GM21576 (cell line): ENCODE measurements around the gene KCNG2.

Source experiments
- ATAC-seq: cut with Tn5 transposase; IDR thresholded peaks from one replicate; pipeline ENCODE4 v1.9.1; 2021; ENCODE audit warnings: mild to moderate bottlenecking, moderate library complexity; ENCODE audit not compliant: unreplicated experiment

Gene KCNG2

DNA sequence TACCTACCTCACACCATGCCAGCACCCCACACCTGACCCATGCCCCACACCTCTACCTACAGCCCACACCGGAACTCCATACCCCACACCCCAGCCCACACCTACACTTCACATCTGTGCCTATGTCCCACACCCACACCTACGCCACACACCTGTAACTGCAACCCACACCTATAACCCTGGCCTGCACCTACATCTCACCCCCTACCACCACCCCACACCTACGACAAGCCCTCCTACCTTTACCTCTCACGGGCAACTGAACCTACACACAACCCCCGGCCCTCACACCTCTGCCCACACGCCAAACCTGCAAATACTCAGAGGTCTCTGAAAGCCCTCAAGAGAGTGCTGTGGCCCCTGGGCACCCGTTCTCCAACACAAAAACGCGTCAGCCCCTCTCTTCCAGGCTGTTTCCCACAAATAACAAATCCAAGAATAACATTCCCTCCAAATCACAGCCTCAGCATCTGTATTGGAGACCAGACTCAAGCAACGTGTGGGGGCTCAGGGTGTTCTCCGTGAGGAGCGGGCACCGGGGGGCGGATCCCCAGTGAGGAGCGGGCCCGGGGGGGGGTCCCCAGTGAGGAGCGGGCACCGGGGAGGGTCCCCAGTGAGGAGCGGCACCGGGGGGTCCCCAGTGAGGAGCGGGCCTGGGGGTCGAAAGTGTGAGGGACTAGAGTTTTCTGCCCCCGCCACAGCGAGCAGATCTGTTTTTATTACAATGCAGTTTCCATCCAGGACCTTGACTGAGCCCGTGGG lies 120.3 kb downstream of the KCNG2 start:
- ATAC-seq, result no peak

DNA sequence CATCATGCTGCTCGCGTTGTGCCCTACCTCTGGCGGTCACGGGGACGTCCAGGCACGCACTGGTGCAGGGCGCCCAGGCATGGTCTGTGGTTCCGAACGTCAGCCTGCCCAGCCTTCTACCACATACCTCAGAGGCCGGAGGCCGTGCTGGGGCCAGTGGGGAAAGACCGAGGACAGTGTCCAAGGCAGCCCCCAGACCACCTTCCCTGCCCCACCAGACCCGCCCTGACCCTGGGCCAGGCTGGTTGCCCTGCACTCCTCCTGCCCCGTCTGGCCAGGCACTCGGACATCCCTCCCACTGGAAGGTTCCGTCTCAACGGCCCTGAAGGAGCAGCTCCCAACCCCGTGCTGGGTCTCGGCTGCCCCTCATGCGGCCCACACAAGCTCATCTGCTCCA lies 120.9 kb downstream of the KCNG2 start:
- no peak for ATAC-seq

DNA sequence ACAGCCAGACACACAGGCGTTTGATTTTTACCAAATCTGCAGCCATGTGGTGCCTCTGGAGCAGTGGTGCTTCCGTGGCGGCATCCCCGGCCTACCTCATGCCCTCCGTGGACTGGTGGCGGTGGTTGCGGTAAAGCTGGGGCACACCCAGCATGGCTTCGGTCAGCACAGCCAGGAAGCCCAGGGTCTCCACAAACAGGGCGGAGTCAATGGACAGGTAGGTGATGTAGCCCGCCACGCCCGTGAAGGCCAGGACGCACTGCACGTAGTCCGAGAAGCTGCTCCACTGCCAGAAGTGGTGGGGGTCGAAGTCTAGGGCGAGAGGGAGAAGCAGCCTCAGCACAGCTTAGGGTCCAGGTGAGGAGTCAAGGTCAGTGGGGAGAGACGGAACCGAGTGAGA lies 121.4 kb downstream of the KCNG2 start:
- no peak for ATAC-seq

DNA sequence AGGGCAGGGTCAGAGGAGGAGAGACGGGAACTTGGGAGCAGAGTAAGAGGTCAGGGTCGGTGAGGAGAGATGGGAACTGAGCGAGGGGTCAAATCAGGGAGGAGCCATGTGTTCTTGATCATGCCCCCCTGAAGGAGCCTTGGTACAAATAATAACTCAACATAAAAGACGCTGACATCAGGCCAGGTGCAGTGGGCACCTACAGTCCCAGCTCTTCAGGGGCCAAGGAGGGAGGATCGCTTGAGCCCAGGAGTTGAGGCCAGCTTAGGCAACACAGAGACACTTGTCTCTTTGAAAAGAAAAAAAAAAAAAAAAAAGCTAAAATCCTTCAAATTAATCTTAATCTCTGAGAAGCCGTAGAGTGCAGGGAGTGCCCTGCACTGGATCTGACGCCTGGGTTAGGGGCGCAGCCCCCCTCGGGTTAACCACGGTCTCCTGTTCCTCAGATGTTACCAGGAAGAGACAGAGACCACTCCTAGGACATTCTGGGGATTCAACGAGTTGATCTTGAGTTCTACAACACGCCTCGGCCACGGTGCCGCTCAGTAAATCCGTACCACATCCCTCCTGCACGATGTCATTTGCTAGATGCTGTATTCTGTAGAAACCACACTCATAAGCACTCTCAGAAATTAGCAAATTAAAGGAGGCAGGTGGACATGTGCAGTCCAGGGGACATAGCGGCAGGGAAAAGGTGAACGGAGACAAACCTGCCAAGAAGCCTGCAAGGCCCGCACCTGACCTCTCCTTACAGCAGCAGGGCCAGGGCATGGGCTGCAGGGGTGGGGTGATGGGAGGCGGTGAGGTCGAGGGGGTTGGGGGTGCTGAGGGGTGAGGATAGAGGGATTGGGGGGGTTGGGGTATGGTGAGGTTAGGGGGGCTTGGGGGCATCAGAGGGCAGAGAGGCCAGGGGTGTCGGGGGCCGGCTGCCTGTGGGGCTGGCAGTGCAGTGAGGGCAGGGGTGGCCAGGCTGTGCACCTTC lies 124.5 kb downstream of the KCNG2 start:
- no peak for ATAC-seq

DNA sequence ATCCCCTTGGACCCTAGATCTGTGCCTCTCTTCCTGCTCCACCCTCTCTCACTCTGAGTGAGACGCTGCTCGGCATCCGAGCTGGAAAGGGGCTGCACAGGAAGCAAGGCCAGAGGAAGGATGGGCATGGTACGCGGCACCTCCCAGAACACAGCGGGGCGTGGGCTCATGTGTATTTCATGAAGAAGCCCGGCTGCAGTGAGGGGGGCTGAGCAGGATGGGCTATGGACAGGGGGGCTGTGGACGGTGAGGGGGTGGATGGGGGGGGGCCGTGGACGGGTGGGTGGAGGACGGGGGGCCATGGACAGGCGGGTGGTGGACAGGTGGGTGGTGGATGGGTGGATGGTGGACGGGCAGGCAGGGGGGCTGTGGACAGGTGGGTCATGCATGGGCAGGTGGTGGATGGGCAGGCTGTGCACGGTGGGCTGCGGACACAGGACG lies 125.3 kb downstream of the KCNG2 start:
- no peak for ATAC-seq

DNA sequence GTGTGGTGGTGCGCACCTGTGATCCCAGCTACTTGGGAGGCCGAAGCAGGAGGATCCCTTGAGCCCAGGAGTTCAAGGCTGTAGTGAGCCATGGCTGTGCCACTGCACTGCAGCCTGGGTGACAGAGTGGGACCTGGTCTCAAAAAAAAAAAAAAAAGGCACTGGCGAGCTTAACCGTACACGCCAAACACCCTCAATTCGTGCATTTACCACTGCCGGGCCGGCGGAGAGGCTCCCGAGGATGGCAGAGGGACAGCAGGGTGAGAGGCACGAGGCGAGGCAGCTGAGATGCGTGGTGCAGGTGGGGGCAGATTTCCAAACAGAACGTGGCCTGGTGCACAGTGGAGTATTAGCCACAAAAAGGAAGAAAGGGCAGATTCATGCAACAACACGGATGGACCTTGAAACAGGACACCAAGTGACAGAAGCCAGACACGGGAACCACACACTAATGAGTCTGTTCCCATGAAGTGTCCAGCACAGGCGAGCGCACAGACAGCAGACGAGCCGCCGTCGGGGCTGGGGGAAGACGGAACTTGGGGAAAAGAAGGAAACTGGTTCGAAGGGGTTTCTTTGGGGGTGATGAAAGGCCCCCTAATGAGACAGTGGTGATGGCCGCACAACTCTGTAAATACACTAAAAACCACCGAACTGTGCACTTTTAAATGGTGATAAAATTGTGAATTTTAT lies 126.3 kb downstream of the KCNG2 start:
- no peak for ATAC-seq

DNA sequence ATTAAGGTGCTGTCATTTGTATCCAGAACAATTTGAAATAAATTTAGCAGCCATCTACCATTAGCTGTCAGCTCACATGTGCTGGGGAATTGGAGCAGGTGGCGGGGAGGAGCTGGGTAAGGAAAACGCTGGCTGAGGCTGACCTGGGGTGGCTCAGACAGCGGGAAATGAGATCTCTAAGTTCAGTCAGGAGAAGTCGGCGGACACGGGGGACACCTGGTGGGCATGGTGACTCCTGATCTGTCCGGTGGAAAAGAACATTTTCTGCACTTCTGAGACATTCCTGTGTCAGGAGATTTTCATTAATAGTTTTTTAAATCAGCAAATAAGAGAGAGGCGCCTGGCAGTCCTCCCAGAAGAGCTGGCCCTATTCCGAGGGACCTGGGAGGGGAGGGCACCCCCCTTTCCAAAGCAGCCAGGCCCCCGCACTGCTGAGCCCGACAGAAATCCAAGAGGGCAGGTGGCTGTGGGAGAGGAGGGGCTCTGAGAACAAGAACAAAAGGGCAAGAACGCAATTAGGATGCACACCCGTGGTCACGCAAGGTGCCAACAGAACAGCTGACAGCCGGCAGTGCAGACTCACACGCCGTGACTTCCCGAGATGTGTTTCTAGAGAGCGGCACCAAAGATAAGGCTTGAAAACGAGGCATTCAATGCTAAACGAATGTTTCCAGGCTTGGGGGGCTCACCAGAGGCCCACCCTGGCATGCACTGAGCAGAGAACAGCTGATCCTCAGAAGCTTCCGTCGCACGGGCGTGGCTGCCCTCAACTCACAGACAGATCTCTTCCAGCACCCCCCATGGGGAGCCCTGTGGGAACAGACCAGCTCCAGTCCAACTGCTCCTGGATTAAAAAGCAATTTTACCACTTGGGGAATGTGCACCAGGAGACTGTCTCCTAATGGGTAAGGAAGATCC lies 127.3 kb downstream of the KCNG2 start:
- no peak for ATAC-seq

DNA sequence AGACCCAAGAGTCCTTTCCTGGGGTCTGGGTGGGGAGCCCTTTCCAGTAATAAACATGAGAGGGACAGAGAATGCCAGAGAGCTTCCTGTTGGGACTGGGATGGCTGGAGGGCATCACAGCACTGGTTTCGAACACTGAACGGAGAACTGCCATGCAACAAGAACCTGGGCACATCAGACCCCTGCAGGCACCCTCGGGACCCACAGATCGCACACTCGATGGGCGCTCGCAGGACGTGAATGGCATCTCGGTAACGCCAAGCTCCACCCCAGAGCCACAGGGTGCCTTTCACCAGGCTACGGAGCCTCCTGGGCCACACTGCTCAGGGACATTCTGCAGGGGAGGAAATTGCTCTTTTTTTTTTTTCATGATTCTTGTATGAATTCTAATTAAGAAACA lies 128.6 kb downstream of the KCNG2 start:
- no peak for ATAC-seq

DNA sequence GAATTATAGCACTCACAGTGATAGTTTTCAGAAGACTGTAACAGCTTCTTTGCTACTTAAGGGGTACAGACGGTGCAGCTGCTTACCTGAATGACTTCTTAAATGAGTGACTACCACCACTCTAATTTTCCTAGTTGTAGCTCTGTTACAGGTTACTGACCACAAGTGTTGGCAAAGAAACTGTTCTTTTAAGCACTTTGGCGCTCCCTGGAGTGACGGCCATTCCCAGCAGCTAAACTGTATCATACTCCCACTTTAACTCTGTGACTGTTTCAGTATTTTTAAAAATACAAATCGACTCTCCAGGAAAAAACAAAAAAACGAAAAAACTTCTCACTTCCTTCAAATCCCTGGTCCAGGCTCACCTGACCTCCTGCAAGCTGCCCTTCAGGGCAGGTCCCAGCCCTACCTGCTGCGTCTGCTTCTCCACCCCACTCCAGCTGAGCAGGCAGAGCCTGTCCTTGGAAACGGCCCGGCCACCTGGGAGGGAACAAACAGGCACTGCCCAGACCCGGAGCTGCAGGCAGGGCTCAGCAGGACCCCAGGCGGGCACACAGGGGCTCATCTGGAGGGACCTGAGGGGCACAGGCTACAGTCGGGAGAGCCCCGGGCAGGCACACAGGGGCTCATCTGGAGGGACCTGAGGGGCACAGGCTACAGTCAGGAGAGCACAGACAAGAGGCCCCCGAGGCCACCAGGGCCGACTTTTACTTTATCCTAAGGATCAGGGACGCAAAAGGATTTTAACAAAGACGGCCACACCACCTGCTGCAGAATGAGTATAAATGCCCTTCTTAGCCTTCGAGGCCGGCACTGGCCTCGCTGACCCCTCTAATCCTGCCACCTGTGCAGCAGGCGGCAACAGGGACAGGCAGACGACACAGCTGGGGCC lies 129.2 kb downstream of the KCNG2 start:
- ATAC-seq, result no peak

DNA sequence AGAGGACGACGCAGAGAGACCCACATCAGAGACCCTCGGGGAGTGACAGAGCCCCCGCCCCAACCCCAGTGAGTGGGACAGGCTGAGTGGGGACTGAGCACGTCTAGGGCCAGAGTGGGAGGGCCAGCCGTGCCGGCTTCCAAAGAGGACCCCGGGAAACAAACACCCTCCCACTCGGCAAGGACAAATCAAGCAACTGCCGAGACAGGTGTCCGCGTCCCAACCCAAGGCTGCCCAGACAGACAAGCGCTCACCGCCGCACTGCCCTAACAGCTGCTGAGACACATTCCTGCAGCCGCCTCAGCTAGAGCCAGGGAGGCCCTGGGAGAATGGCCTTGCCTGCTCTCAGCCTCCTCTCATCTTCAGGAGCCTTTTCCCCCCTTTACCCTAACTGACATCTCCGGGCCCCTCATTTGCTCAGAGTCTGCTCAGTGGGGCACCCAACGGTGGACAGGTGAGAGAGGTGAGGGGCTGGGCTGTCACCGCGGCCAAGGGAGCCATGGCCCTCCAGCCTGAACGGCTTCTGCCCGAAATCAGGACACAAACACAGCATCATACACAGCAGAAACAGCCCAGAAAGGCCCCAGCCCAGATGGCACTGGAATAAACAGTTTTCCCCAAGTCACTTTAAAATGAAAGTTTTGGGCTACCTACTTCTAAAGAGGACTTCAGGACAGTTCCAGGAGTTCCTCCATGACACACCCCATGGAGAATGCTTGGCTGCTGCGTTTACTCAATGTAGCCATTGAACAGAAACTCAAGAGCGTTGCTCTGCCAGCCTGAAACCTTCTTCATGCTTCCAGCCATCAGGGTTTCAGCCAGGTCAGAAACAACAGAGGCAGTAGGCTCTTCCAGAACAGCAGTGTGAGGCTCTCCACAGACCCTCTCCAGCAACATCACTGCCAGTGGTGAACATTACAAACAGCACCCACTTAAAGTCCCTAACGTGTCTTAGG lies 130.1 kb downstream of the KCNG2 start:
- no peak for ATAC-seq

DNA sequence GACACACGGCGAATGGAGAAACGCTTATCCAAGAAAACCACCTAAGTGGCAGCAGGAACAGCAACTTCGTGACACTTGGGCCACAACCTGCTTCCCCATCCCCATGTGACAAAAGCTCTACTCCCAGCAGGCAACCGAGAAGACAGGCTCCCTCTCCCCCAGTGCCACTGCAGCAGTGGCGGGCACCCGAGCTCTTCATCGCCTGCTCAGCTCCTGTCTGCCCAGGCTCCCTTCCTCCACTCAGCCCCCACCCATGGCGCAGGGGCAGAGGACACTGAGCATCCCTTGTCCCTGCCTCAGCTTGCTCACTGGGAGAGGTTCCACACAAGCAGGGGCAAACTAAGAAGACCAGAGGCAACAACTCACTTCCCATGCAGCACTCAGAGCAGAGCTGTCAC lies 130.8 kb downstream of the KCNG2 start:
- ATAC-seq, result no peak

DNA sequence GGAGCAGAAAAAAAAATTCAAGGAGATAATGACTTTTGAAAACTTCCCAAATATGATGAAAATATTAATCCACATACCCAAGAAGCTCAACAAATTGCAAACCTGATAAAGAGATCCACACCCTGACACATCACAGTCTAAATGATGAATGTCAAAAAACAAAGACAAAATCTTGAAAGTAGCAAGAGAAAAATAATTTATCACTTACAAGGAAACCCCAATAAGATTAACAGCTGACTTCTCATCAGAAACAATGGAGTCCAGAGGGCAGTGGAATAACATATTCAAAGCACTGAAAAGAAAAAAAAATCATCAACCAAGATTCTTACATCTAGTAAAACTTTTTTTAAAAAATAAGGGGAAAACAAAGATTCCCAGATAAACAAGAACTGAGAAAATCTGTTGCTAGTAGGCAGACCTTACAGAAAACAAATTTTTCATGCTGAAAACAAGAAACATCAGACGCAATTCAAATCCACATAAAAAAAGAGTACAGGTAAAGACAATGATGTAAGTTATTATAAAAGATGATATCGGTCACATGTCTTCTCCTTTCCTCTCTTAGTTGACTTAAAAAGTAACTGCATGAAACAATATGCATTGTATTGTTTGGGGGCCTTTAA lies 132.4 kb downstream of the KCNG2 start:
- ATAC-seq, result no peak

DNA sequence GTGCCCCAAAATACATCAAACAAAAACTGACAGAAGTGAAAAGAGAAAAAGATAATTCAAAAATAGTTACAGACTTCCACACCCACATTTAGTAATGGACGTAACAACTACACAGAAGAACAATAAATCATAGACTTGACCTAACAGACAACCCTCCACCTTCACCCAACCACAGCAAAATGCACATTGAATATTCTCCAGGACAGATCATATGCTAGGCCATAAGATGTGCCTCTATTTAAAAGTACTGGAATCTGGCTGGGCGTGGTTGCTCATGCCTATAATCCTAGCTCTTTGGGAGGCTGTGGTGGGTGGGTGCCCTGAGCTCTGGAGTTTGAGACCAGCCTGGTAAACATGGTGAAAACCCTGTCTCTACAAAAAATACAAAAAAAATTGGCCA lies 133.7 kb downstream of the KCNG2 start:
- no peak for ATAC-seq

DNA sequence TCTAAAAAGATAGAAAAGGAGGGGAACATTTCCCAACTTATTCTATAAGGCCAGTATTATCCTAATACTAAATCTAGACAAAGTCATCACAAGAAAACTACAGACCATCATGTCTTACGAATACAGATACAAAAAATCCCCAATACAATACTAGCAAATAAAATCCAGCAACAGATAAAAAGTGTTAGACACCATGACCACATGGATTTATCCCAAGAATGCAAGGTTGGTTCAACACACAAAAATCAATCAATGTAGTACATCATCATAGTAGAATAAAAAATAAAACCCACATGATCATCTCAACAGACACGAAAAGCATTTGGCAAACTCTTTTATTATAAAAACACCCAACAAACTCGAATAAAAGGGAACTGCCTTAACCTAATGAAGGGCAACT lies 135.2 kb downstream of the KCNG2 start:
- no peak for ATAC-seq

DNA sequence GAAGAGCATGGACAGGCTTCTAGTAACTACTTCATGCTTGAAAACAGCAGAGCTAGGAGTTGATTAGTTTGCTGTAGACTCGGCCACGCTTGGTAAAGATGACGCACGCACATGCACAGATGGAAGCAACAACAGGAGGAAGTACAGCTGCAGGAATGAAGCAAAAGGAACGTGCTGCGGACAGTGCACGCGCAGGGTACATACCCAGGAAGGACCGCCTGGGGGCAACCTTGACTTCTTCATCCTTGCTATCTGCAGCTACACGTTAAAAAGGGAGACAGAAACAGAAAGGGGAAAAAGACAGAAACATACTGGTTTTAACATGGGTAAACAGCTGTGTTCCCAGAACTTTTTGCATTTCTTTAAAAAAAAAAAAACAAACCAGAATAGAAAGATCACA lies 136.0 kb downstream of the KCNG2 start:
- no peak for ATAC-seq

DNA sequence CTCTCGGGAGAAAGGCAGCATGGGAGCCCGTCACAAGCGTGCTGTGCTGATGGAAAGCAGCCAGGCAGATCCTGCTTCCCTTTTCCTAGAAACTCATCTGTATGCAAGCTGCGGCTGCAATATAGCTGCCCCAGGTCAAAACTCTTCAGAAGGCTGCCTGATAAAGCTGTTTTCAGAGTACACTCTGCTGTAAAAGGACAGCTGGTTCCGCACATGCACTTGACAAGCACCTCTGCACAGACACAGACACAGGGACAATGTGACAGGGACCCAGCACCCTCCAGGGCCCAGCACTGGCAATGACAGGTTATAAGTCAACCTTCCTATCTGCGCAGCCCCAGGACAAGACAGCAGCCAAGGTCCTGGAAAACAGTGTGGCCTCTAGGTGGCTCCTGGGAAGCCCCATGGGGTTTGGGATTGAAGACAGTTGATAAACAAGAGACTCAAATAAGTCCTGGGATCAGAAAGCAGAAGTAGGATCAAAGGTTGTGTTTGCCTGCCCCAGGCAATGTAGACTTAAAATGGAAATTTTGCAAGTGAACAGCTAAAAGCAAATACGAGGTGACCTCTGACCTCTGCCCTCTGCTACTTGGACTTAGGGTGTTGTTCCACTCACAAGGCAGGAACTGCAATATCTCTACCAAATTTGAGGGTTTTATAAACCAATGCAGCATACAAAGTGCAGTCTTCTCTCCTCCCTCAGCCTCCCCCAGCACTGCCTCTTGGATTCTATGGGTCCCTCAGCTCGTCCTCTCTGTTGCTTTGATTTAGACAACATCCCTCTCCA lies 136.8 kb downstream of the KCNG2 start:
- ATAC-seq, result no peak

DNA sequence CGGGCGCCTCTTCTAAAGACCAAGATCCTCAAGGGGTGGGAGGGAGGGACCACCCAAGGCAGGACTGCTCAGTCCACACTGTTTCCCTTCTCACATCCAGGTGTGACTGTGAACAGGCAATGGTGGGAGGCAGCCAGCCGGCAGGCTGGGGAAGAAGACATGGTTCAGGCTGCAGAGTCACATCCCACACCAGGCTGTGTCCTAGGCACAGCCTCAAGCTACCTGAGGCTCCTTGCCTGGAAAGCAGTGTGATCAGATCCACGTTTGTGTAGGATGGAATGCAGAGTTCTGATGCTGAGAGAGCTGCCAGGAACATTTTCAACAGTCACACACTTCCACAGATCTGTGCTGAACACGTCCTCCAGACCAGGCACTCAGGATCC lies 137.4 kb downstream of the KCNG2 start:
- ATAC-seq, result no peak
